MM.1S (cell line): ENCODE measurements around the gene ZNF664.

ENCODE experiments used
- DNase-seq: peaks from one replicate; pipeline ENCODE4 v3.0.0-alpha.2; 2015
- H2AFZ ChIP-seq: fragments of 300-600 bp; sonication (generic); 2 replicates; pipeline ENCODE4 v1.6.0; 2016; ENCODE audit warnings: antibody characterized with exemption, low read length
- H3F3A ChIP-seq: fragments of 300-600 bp; sonication (generic); 2 replicates; pipeline ENCODE4 v1.6.1; 2016; ENCODE audit warnings: mild to moderate bottlenecking, antibody characterized with exemption, low read length, moderate library complexity, mixed read lengths; ENCODE audit not compliant: insufficient read depth
- H3K27ac ChIP-seq: fragments of 300-600 bp; sonication (generic); 2 replicates; pipeline ENCODE4 v1.5.1; 2016; ENCODE audit warnings: mild to moderate bottlenecking, low read length
- H3K27me3 ChIP-seq: fragments of 300-600 bp; sonication (generic); replicated peaks from 2 replicates; pipeline ENCODE4 v1.6.0; 2016; ENCODE audit warnings: low read length; ENCODE audit not compliant: insufficient read depth
- H3K36me3 ChIP-seq: fragments of 300-600 bp; sonication (generic); replicated peaks from 2 replicates; pipeline ENCODE4 v1.6.1; 2016; ENCODE audit warnings: mild to moderate bottlenecking, low read length, mixed read lengths; ENCODE audit not compliant: insufficient read depth
- H3K4me1 ChIP-seq: fragments of 300-600 bp; sonication (generic); 2 replicates; pipeline ENCODE4 v1.6.1; 2016; ENCODE audit warnings: low read length, mixed read lengths
- H3K4me2 ChIP-seq: fragments of 300-600 bp; sonication (generic); 2 replicates; pipeline ENCODE4 v1.6.0; 2016; ENCODE audit warnings: low read depth, low read length
- H3K4me3 ChIP-seq: fragments of 300-600 bp; sonication (generic); 2 replicates; pipeline ENCODE4 v1.5.1; 2016; ENCODE audit warnings: low read length, mixed read lengths
- H3K79me2 ChIP-seq: fragments of 300-600 bp; sonication (generic); 2 replicates; pipeline ENCODE4 v1.6.1; 2016; ENCODE audit warnings: mixed run types, low read length, mixed read lengths
- H3K9ac ChIP-seq: fragments of 300-600 bp; sonication (generic); 2 replicates; pipeline ENCODE4 v1.6.1; 2016; ENCODE audit warnings: low read length, mixed read lengths
- H3K9me2 ChIP-seq: fragments of 300-600 bp; sonication (generic); replicated peaks from 2 replicates; pipeline ENCODE4 v1.6.1; 2016; ENCODE audit warnings: mild to moderate bottlenecking, low read length, mixed read lengths; ENCODE audit not compliant: insufficient read depth
- H3K9me3 ChIP-seq: fragments of 300-600 bp; sonication (generic); replicated peaks from 2 replicates; pipeline ENCODE4 v1.6.1; 2016; ENCODE audit warnings: mild to moderate bottlenecking, low read length, mixed read lengths; ENCODE audit not compliant: insufficient read depth
- H4K20me1 ChIP-seq: fragments of 300-600 bp; sonication (generic); 2 replicates; pipeline ENCODE4 v1.6.1; 2016; ENCODE audit warnings: mild to moderate bottlenecking, low read length, moderate library complexity, mixed read lengths; ENCODE audit not compliant: insufficient read depth
- CTCF ChIP-seq: fragments of 300-600 bp; sonication (generic); IDR thresholded peaks from 2 replicates; pipeline ENCODE4 v1.5.1; 2016; ENCODE audit warnings: antibody characterized with exemption, low read length, mixed read lengths
- EZH2 ChIP-seq: fragments of 300-600 bp; sonication (generic); optimal IDR thresholded peaks from 2 replicates; pipeline ENCODE3; 2017; ENCODE audit warnings: low read depth, mild to moderate bottlenecking, antibody characterized with exemption, low read length, mixed read lengths
- EZH2phosphoT487 ChIP-seq: fragments of 300-600 bp; sonication (generic); IDR thresholded peaks from 2 replicates; pipeline ENCODE4 v1.6.1; 2018; ENCODE audit warnings: antibody characterized with exemption, low read length

Gene ZNF664

GRCh38 chr12:123950476-123951349, 22.3 kb upstream of the ZNF664 start:
- no peak overlapping the region for H3K4me2 ChIP-seq
- H2AFZ ChIP-seq = no peak overlapping the region
- H3K27ac ChIP-seq = no peak overlapping the region
- no peaks in the 10 kb centered on the region for H3K9me3 ChIP-seq
- H3K4me1 ChIP-seq = no peaks in the 10 kb centered on the region
- H3K79me2 ChIP-seq = no peaks in the 10 kb centered on the region
- no peak for DNase-seq
- H3K36me3 ChIP-seq = no peaks in the 10 kb centered on the region
- no peaks in the 10 kb centered on the region for H3F3A ChIP-seq
- TF ChIP-seq EZH2phosphoT487 = no peak
- TF ChIP-seq CTCF = no peak
- no peak for TF ChIP-seq EZH2
- no peaks in the 10 kb centered on the region for H3K9me2 ChIP-seq
- H4K20me1 ChIP-seq = no peaks in the 10 kb centered on the region
- no peaks in the 10 kb centered on the region for H3K27me3 ChIP-seq
- H3K9ac ChIP-seq = no peak overlapping the region
- H3K4me3 ChIP-seq = no peak overlapping the region

DNA sequence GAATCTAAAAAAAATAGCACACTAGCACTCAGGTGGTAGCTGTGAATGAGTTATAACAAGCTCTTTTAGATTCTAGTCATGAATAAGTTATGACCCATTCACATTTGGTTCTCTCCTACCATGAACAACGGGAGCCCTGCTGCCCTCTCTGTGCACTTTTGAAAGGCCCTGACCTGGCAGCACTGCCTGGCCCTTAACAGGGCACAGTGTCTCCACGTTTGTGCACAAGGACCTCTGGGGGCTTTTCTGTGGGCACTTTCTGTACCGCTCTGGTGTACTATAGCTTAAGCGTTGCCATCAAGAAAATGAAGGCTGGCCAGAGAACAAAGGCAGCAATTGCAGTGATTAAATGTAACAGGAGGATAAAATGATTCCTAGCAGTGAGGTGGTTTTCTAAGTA, 21.5 kb upstream of the ZNF664 start:
- TF ChIP-seq CTCF (no peak), EZH2phosphoT487 (no peak)
- H3K4me2 ChIP-seq = no peak overlapping the region
- H3K79me2 ChIP-seq = no peaks in the 10 kb centered on the region

GRCh38 chr12:123952037-123952436, 21.0 kb upstream of the ZNF664 start:
- Histone ChIP-seq H3K9ac (no peak overlapping the region), H3K4me3 (no peak overlapping the region), H4K20me1 (no peaks in the 10 kb centered on the region), H3K79me2 (no peaks in the 10 kb centered on the region), H3K9me2 (no peaks in the 10 kb centered on the region), H2AFZ (no peak overlapping the region), H3K27ac (no peak overlapping the region), H3F3A (no peaks in the 10 kb centered on the region), H3K4me1 (no peaks in the 10 kb centered on the region), H3K36me3 (no peaks in the 10 kb centered on the region), H3K27me3 (no peaks in the 10 kb centered on the region), H3K4me2 (no peak overlapping the region), H3K9me3 (no peaks in the 10 kb centered on the region)
- TF ChIP-seq CTCF = no peak
- no peak for TF ChIP-seq EZH2
- no peak for TF ChIP-seq EZH2phosphoT487
- DNase-seq = no peak

More for the DNA sequence above, 21.5 kb upstream of the ZNF664 start:
- Histone ChIP-seq H3K9me3 (no peaks in the 10 kb centered on the region), H3K36me3 (no peaks in the 10 kb centered on the region), H3K27me3 (no peaks in the 10 kb centered on the region), H3K4me3 (no peak overlapping the region), H2AFZ (no peak overlapping the region), H3K27ac (no peak overlapping the region), H3K9me2 (no peaks in the 10 kb centered on the region), H4K20me1 (no peaks in the 10 kb centered on the region), H3K4me1 (no peaks in the 10 kb centered on the region), H3F3A (no peaks in the 10 kb centered on the region), H3K9ac (no peak overlapping the region)
- DNase-seq = no peak
